Omental fat pad (tissue), 4 donors: Measurements from ENCODE around the gene SYTL3. TPM values are rescaled to one million over a fixed set of nuclear protein-coding genes. Genes with fewer than 3 reads are reported as not detected.

ENCODE experiments used
- ATAC-seq: fragments of 150-250 bp; one replicate; pipeline ENCODE4 v1.9.1; 2016; ENCODE audit warnings: mild to moderate bottlenecking, moderate library complexity; ENCODE audit not compliant: low FRiP score
- DNase-seq: peaks from one replicate; pipeline ENCODE4 v3.0.0-alpha.2; 2019; ENCODE audit warnings: low spot score
- CTCF ChIP-seq, 3 donors: fragments of 450-650 bp; IDR thresholded peaks; one replicate each; pipeline ENCODE4 v1.5.1; 2016 to 2017; ENCODE audit warnings: antibody characterized with exemption in 3 of 3, mild to moderate bottlenecking in 3 of 3, moderate library complexity in 2 of 3
- small RNA-seq: library from RNA; depleted of rRNA; stranded (forward); fragments of <200 nt; gene quantifications from one replicate; pipeline ENCODE3, GENCODE V24; 2016
- total RNA-seq, 4 donors: library from RNA; depleted of rRNA; stranded (reverse); fragments of >200 nt; gene quantifications; one replicate each; pipeline ENCODE4 v1.1.0, GENCODE V29; 2016

Gene SYTL3
- total RNA-seq, 4 donors from 2014 or later, result 5.3 to 16.3 (median 6.8) TPM

GRCh38 chr6:158808442-158808833 is 158.6 kb downstream of the SYTL3 start:
- no peak for TF ChIP-seq CTCF (IDR thresholded peaks at IDR 0.05)
- ATAC-seq, result no peak
- no peak for DNase-seq

- DNase-seq (no peak), ATAC-seq (no peak)
- no peak for TF ChIP-seq CTCF (IDR thresholded peaks at IDR 0.05)
Observed at GRCh38 chr6:158808941-158809678, 159.3 kb downstream of the SYTL3 start.

- TF ChIP-seq CTCF (IDR thresholded peaks at IDR 0.05), result no peak
- ATAC-seq (no peak), DNase-seq (no peak)
Observed at GRCh38 chr6:158810155-158811095, 160.6 kb downstream of the SYTL3 start.

- DNase-seq (no peak), ATAC-seq (peak; percentile 15)
- TF ChIP-seq CTCF (IDR thresholded peaks at IDR 0.05), result no peak
Observed at GRCh38 chr6:158812611-158813010, 162.8 kb downstream of the SYTL3 start.

GRCh38 chr6:158813032-158813431 is 163.2 kb downstream of the SYTL3 start:
- ATAC-seq, result no peak

More at GRCh38 chr6:158813032-158813431, 163.2 kb downstream of the SYTL3 start:
- TF ChIP-seq CTCF (IDR thresholded peaks at IDR 0.05), result no peak
- DNase-seq, result no peak

Small RNAs within 50 kb of the gene (small RNA-seq; reads per million reads assigned to genes)
- gene MIR3918, result not detected
- gene MIR7161, result not detected

Other genes starting within 250 kb of the SYTL3 start
- gene TMEM181, start 90.0 kb upstream of the SYTL3 start, total RNA-seq, result 10 to 100 TPM; 16.1 to 27.6 (median 20.6) TPM
- 10 to 100 TPM; 43.8 to 70.4 (median 60.7) TPM for gene DYNLT1, start 5.3 kb upstream of the SYTL3 start, total RNA-seq
- 100 to 1,000 TPM in 2 of 4 donors, 10 to 100 TPM in 2; 60.9 to 480 (median 251) TPM for gene EZR, start 169.3 kb downstream of the SYTL3 start, total RNA-seq